HUES64 (cell line): ENCODE data around the gene DONSON. TPM values are rescaled to one million over a fixed set of nuclear protein-coding genes. Genes with fewer than 3 reads are reported as not detected.
"Not testable (repeated sequence)": the region's sequence is repeated elsewhere in the genome, so short reads cannot be mapped to it uniquely, and the experiment has no call there.

Experiments used
- H3K27ac ChIP-seq: 2 replicates; pipeline ENCODE4 v1.7.0; 2013; ENCODE audit warnings: low read depth, low read length, inconsistent platforms
- H3K27me3 ChIP-seq: 2 replicates; pipeline ENCODE4 v1.6.1; 2013; ENCODE audit warnings: mild to moderate bottlenecking, low read length; ENCODE audit not compliant: insufficient read depth
- H3K36me3 ChIP-seq: 2 replicates; pipeline ENCODE4 v1.6.1; 2013; ENCODE audit warnings: mild to moderate bottlenecking, low read length; ENCODE audit not compliant: insufficient read depth
- H3K4me1 ChIP-seq: 2 replicates; pipeline ENCODE4 v1.6.1; 2013; ENCODE audit warnings: mild to moderate bottlenecking, low read length, moderate library complexity; ENCODE audit not compliant: insufficient read depth
- H3K4me3 ChIP-seq: 2 replicates; pipeline ENCODE4 v1.5.1; 2013; ENCODE audit warnings: mild to moderate bottlenecking, low read length, moderate library complexity
- H3K9ac ChIP-seq: 2 replicates; pipeline ENCODE4 v1.6.1; 2013; ENCODE audit warnings: mild to moderate bottlenecking, low read depth, low read length
- H3K9me3 ChIP-seq: 2 replicates; pipeline ENCODE4 v1.6.1; 2013; ENCODE audit warnings: low read depth, low read length; ENCODE audit not compliant: insufficient read depth
- WGBS: fragments of 150-250, 120-280 bp; methylation state at CpG from one replicate; pipeline ENCODE4 v1.1.7; 2013; ENCODE audit warnings: missing lambda C conversion rate; 5-methylcytosine and 5-hydroxymethylcytosine counted together
- polyA plus RNA-seq, 2 experiments: library from polyadenylated mRNA; stranded (reverse); fragments of 50-300 nt; gene quantifications; one replicate each; pipeline ENCODE4 v1.2.3, GENCODE V29; 2013

DONSON gene
- 34.0 TPM for polyA plus RNA-seq (2013, experiment 1 of 2)
- 34.6 TPM for polyA plus RNA-seq (2013, experiment 2 of 2)

DNA sequence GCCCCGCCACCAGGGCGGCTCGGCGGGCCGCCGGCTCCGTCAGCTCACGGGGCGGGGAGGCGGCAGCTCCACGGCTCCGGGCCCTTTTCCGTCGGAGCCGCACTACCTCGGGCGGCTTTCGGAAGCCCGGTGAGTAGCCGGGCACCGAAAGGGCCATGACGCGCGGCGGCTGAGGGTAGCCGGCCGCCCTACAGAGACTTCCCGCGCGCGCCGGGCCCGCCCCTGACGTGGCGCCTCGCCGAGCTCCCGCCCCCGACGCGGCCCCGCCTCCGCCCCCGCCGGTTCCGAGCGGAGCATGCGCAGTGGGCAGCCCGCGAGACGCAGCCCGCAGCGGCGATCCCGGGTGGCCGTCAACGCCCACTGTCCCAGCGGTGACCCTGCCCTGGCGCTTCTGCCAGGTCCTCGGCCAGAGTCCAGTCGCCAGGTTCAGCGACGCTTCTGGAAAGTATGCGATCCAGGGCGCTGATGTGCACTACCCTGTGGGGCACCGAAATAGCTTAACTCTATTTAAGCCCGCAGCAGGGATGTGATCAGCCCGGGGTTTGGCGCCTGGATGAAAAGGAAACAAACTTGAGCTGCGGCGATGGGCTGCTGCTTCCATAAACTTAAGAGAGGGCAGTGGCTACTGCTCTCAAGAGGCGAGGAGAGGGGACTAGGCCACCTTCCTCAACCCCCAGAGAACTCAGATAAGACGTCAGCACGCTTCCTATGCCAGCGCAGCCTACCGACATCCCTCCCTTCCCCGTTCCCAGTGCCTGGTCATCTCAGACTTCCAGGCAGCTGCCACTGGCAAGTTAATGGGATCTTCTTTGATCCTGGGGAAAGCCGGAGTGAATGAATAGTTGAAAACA lies at the start of gene DONSON:
Gene DONSON (minus strand): TSS at position 200 of the 851 bp plus-strand sequence. CDS start 43 bp downstream, at position 157.
- H3K36me3 ChIP-seq: peaks cover 25% of the 10 kb centered on the region
- H3K27ac ChIP-seq: peak within 1 kb of the TSS; percentile 82
- H3K9me3 ChIP-seq: no peaks in the 10 kb centered on the region
- H3K4me1 ChIP-seq: peaks cover 15% of the 10 kb centered on the region
- peak within 1 kb of the TSS; percentile 88 for H3K4me3 ChIP-seq
- peak within 1 kb of the TSS; percentile 93 for H3K9ac ChIP-seq
- WGBS: 1% methylated on average over 78 of the region's 78 CpGs
- H3K27me3 ChIP-seq: no peaks in the 10 kb centered on the region

- 94% methylated on average over 2 of the region's 2 CpGs for WGBS
- Histone ChIP-seq H3K36me3 (peaks cover 16% of the 10 kb centered on the region; the same call in 1 of the 2 replicates), H3K4me3 (no peak overlapping the region), H3K27ac (no peak overlapping the region), H3K9me3 (no peaks in the 10 kb centered on the region), H3K27me3 (no peaks in the 10 kb centered on the region), H3K4me1 (peaks cover 6% of the 10 kb centered on the region; the same call in 1 of the 2 replicates), H3K9ac (no peak overlapping the region)
Measured at GRCh38 chr21:33634254-33634653, 45.8 kb upstream of the DONSON start.

- H3K4me3 ChIP-seq, H3K27me3 ChIP-seq, H3K9ac ChIP-seq, H3K27ac ChIP-seq, H3K9me3 ChIP-seq: not testable (repeated sequence)
- H3K36me3 ChIP-seq: peaks cover 34% of the 10 kb centered on the region
- peaks cover 14% of the 10 kb centered on the region for H3K4me1 ChIP-seq
- WGBS: 95% methylated on average over 7 of the region's 7 CpGs
Measured at GRCh38 chr21:33626151-33626550, 37.7 kb upstream of the DONSON start.

DNA sequence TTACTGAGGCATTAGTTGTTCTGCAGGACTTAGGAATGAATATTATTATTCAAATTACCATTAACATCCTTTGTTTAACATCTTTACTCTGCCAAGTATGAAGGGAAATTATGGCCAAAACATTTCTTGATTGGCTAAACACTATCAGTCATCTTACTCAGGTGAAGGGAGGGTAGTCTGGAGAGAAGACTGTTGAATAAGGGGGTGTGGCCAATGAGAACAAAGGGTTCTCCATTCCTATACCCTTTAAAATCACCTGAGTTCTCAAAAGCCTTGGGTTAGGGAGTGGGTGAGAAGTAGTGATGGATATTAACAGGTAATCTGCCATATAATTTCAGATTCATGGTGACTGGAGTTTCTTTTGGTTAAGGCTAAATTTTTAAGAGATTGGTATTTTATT lies 33.8 kb upstream of the DONSON start:
- peaks cover 31% of the 10 kb centered on the region for H3K36me3 ChIP-seq
- H3K4me3 ChIP-seq: no peak overlapping the region
- no peaks in the 10 kb centered on the region for H3K27me3 ChIP-seq
- H3K9ac ChIP-seq: no peak overlapping the region
- no peak overlapping the region for H3K27ac ChIP-seq
- H3K9me3 ChIP-seq: no peaks in the 10 kb centered on the region
- H3K4me1 ChIP-seq: peaks cover 17% of the 10 kb centered on the region

DNA sequence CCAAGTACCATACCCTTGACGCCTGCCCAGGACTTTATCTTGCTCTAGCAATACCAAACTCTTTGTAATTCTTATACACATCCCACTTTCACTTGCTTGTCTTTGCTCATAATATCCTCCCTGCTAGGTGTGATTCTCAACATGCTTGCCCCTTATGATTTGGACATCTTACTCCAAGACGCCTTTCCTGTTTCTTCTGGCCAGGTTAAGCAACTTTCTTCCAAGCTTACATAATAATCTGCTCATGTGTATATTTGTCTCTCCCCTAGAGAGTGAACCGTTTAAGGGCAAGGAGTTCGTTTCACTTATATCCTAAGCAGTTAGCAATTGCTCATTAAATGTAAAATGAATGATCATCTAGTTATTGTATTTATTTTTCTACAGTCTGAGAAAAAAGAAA lies 31.2 kb upstream of the DONSON start:
- Histone ChIP-seq H3K4me1 (peaks cover 17% of the 10 kb centered on the region), H3K9ac (no peak overlapping the region)
- WGBS: 96% methylated on average over 4 of the region's 4 CpGs

GRCh38 chr21:33618407-33618806 lies 29.9 kb upstream of the DONSON start:
- H3K27me3 ChIP-seq: no peaks in the 10 kb centered on the region
- H3K4me1 ChIP-seq: peaks cover 17% of the 10 kb centered on the region
- H3K36me3 ChIP-seq: peaks cover 30% of the 10 kb centered on the region
- H3K9ac ChIP-seq: no peak overlapping the region
- H3K27ac ChIP-seq: peak overlapping the region; percentile 9; the same call in 1 of the 2 replicates
- 88% methylated on average over 2 of the region's 2 CpGs for WGBS
- no peaks in the 10 kb centered on the region for H3K9me3 ChIP-seq
- no peak overlapping the region for H3K4me3 ChIP-seq

More for the DNA sequence above, 31.2 kb upstream of the DONSON start:
- Histone ChIP-seq H3K4me3 (no peak overlapping the region), H3K27ac (no peak overlapping the region), H3K9me3 (no peaks in the 10 kb centered on the region), H3K36me3 (peaks cover 38% of the 10 kb centered on the region), H3K27me3 (no peaks in the 10 kb centered on the region)

DNA sequence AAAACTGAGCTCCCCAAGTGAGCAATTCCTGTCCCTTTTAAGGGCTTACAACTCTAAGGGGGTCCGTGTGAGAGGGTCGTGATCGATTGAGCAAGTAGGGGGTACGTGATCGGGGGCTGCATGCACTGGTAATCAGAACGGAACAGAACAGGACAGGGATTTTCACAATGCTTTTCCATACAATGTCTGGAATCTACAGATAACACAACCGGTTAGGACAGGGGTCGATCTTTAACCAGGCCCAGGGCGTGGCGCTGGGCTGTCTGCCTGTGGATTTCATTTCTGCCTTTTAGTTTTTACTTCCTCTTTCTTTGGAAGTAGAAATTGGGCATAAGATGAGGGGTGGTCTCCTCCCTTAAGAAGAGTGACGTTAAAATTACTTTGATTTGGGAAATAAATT lies 29.1 kb upstream of the DONSON start:
- 96% methylated on average over 11 of the region's 11 CpGs for WGBS
- not testable (repeated sequence) for H3K9me3 ChIP-seq, H3K9ac ChIP-seq, H3K27ac ChIP-seq, H3K4me3 ChIP-seq, H3K27me3 ChIP-seq
- H3K4me1 ChIP-seq: peaks cover 16% of the 10 kb centered on the region
- H3K36me3 ChIP-seq: peaks cover 35% of the 10 kb centered on the region

DNA sequence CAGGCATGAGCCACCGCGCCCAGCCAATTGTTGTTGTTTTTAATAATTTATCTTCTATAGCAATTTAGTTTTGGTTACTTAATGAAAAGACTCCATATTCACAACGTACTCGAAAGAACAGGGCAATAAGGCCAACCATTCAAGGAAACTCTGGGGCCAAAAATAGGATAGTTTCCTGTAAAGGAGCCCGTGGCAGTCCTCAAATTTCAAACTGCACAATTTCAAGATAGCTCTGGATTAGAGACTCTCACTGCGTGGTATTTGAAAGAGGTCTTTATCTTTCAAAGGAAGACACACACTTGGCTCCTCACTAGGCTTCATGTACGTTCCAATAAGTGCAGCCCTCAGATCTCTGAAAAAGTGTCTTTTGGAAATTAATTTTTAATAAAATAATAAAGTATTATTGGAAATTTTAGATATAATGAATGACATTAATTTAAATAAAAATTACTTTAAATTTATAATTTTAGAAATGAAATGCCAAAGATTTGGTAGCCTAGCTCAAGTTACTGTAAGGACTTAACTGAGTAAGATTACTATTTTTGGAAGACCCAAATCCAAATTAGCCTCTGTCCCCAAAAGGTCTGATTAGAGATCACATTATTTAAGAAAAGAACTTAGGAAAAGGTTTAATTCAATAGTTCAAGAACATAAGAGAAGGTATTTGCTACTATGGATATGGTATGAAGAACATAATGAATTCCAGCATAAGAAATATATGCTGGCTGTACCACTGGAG lies 22.7 kb upstream of the DONSON start:
- H3K4me1 ChIP-seq: no peaks in the 10 kb centered on the region
- no peak overlapping the region for H3K9ac ChIP-seq
- 94% methylated on average over 4 of the region's 7 CpGs for WGBS
- no peaks in the 10 kb centered on the region for H3K9me3 ChIP-seq
- H3K27ac ChIP-seq: no peak overlapping the region
- H3K27me3 ChIP-seq: no peaks in the 10 kb centered on the region
- H3K36me3 ChIP-seq: peaks cover 36% of the 10 kb centered on the region
- H3K4me3 ChIP-seq: no peak overlapping the region

- Histone ChIP-seq H3K9me3 (no peaks in the 10 kb centered on the region), H3K36me3 (peaks cover 38% of the 10 kb centered on the region), H3K4me3 (no peak overlapping the region), H3K27me3 (no peaks in the 10 kb centered on the region), H3K27ac (no peak overlapping the region), H3K9ac (no peak overlapping the region), H3K4me1 (no peaks in the 10 kb centered on the region)
- WGBS: 79% methylated on average over 1 of the region's 1 CpG
Measured at GRCh38 chr21:33608559-33608958, 20.1 kb upstream of the DONSON start.

- H3K9ac ChIP-seq: no peak overlapping the region
- no peak overlapping the region for H3K27ac ChIP-seq
- H3K36me3 ChIP-seq: peaks cover 63% of the 10 kb centered on the region
- no peaks in the 10 kb centered on the region for H3K9me3 ChIP-seq
- H3K27me3 ChIP-seq: no peaks in the 10 kb centered on the region
- WGBS: 100% methylated on average over 1 of the region's 1 CpG
- no peak overlapping the region for H3K4me3 ChIP-seq
- no peaks in the 10 kb centered on the region for H3K4me1 ChIP-seq
Measured at GRCh38 chr21:33598051-33598450, 9.6 kb upstream of the DONSON start.

- Histone ChIP-seq H3K27ac (peak overlapping the region; percentile 82), H3K36me3 (peaks cover 32% of the 10 kb centered on the region)
- WGBS: 2% methylated on average over 57 of the region's 57 CpGs
Measured at GRCh38 chr21:33587792-33588484, 546 bp downstream of the DONSON start.

More at GRCh38 chr21:33587792-33588484, 546 bp downstream of the DONSON start:
- peak overlapping the region; percentile 88 for H3K4me3 ChIP-seq
- peaks cover 15% of the 10 kb centered on the region for H3K4me1 ChIP-seq
- no peaks in the 10 kb centered on the region for H3K9me3 ChIP-seq
- H3K9ac ChIP-seq: peak overlapping the region; percentile 93
- H3K27me3 ChIP-seq: no peaks in the 10 kb centered on the region
